Stimulated activated CD4-positive, alpha-beta T cell treated with anti-CD3 and anti-CD28 coated beads, TNF-alpha, amount 100 ng/mL, for 1 hour (primary cell): Measurements from ENCODE around the gene MALRD1.

Experiments
- DNase-seq, 3 donors: peaks; one replicate each; pipeline ENCODE4 v3.0.0-alpha.2; 2020; ENCODE audit warnings: low read depth in 3 of 3, low spot score in 1 of 3

Gene MALRD1

GRCh38 chr10:19347621-19348020 lies 299.0 kb downstream of the MALRD1 start:
- no peak for DNase-seq

- DNase-seq, result no peak
Observed at GRCh38 chr10:19367176-19367575, 318.6 kb downstream of the MALRD1 start.

GRCh38 chr10:19373988-19374387 lies 325.4 kb downstream of the MALRD1 start:
- DNase-seq, result no peak

GRCh38 chr10:19385846-19386450 lies 337.3 kb downstream of the MALRD1 start:
- DNase-seq, result no peak

GRCh38 chr10:19408924-19409323 lies 360.3 kb downstream of the MALRD1 start:
- no peak for DNase-seq

- DNase-seq, result no peak
Observed at GRCh38 chr10:19411119-19411518, 362.5 kb downstream of the MALRD1 start.

GRCh38 chr10:19412531-19412930 lies 363.9 kb downstream of the MALRD1 start:
- DNase-seq, result no peak

- DNase-seq, result no peak
Observed at GRCh38 chr10:19416164-19416563, 367.6 kb downstream of the MALRD1 start.

GRCh38 chr10:19417740-19418139 lies 369.1 kb downstream of the MALRD1 start:
- no peak for DNase-seq

- DNase-seq, result no peak
Observed at GRCh38 chr10:19421674-19422073, 373.1 kb downstream of the MALRD1 start.

GRCh38 chr10:19426034-19426433 lies 377.4 kb downstream of the MALRD1 start:
- no peak for DNase-seq

GRCh38 chr10:19431622-19432351 lies 383.2 kb downstream of the MALRD1 start:
- no peak for DNase-seq

GRCh38 chr10:19449860-19450259 lies 401.3 kb downstream of the MALRD1 start:
- no peak for DNase-seq

- no peak for DNase-seq
Observed at GRCh38 chr10:19451356-19451755, 402.8 kb downstream of the MALRD1 start.

- no peak for DNase-seq
Observed at GRCh38 chr10:19451937-19452336, 403.3 kb downstream of the MALRD1 start.

GRCh38 chr10:19453967-19454366 lies 405.4 kb downstream of the MALRD1 start:
- no peak for DNase-seq

GRCh38 chr10:19461588-19461987 lies 413.0 kb downstream of the MALRD1 start:
- DNase-seq, result no peak

- no peak for DNase-seq
Observed at GRCh38 chr10:19466709-19467108, 418.1 kb downstream of the MALRD1 start.

GRCh38 chr10:19468413-19468812 lies 419.8 kb downstream of the MALRD1 start:
- DNase-seq, result no peak

- DNase-seq, result no peak
Observed at GRCh38 chr10:19469521-19469920, 420.9 kb downstream of the MALRD1 start.

- no peak for DNase-seq
Observed at GRCh38 chr10:19479854-19480253, 431.3 kb downstream of the MALRD1 start.

GRCh38 chr10:19480353-19480752 lies 431.8 kb downstream of the MALRD1 start:
- DNase-seq, result no peak

GRCh38 chr10:19483421-19483820 lies 434.8 kb downstream of the MALRD1 start:
- no peak for DNase-seq
